Measurements from ENCODE around the gene FBXO21. TPM values are rescaled to one million over a fixed set of nuclear protein-coding genes. Genes with fewer than 3 reads are reported as not detected.
"Not testable (repeated sequence)": the region's sequence is repeated elsewhere in the genome, so short reads cannot be mapped to it uniquely, and the experiment has no call there.

Gene FBXO21
- total and polyA plus RNA-seq, 3 experiments from 2014 or later = 27.3 to 48.6 (median 34.6) TPM

DNA sequence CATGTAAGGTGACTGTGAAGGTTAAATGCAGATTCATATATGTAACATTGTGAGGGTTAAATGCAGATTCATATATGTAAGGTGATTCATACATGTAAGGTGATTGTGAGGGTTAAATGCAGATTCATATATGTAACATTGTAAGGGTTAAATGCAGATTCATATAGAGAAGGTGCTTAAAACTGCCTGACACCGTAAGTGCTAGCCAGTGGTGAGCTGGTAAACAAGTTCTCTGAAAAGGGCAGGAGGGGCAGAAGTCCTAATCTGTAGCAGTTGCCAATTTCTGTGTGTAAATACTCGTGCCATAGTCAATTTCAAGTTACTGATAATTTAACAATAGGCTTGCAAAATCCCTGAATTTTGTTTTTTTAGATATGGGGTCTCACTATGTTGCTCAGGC, 86.3 kb downstream of the FBXO21 start:
- Mint-ChIP-seq H3K4me1 (peaks cover 12 to 25% (median 17%) of the 10 kb centered on the region in 3 donors), H3K27ac (peak overlapping the region in 1 of 8 donors; percentile 60)
- H3K4me3 Mint-ChIP-seq; H3K9me3 ChIP-seq (ENCODE audit: low read length); H3K36me3 ChIP-seq (ENCODE audit: insufficient read depth, low read length); H3K27me3 ChIP-seq (ENCODE audit: insufficient read depth, low read length, poor library complexity, severe bottlenecking); H3K27ac ChIP-seq (ENCODE audit: low read depth, low read length); H3K9me3 Mint-ChIP-seq; DNase-seq; H3K4me1 ChIP-seq (ENCODE audit: insufficient read depth, low read length); H3K4me3 ChIP-seq (ENCODE audit: low read length); CTCF ChIA-PET; H3K36me3 Mint-ChIP-seq; H3K27me3 Mint-ChIP-seq: not testable (repeated sequence)
- POLR2A ChIA-PET = interaction anchor here (0.9 kb wide), 1 partner anchor 41 kb away, joined by 3 read pairs; no protein-coding TSS in a partner anchor

DNA sequence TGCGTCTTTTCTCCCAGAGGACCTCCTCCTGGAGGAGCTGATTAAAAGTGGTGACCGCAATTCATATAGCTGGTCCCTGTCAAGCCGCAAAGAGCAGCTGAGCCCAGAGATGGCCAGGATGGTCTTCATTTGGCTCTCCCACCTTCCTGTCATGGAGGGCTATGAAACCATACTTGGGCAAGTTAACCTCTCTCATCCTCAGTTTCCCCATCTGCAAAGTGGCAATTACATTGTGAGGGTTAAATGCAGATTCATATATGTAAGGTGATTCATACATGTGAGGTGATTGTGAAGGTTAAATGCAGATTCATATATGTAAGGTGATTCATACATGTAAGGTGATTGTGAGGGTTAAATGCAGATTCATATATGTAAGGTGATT, 87.5 kb downstream of the FBXO21 start:
- Mint-ChIP-seq H3K36me3 (no peaks in the 10 kb centered on the region), H3K27ac (no peak overlapping the region), H3K27me3 (peaks cover 5 to 7% of the 10 kb centered on the region in 2 donors), H3K9me3 (no peaks in the 10 kb centered on the region), H3K4me3 (no peak overlapping the region), H3K4me1 (peaks cover 15 to 29% (median 20%) of the 10 kb centered on the region in 3 donors)
- Histone ChIP-seq H3K27ac (ENCODE audit: low read depth, low read length) (no peak overlapping the region), H3K4me3 (ENCODE audit: low read length) (no peak overlapping the region), H3K9me3 (ENCODE audit: low read length) (no peaks in the 10 kb centered on the region), H3K4me1 (ENCODE audit: insufficient read depth, low read length) (peaks cover 11% of the 10 kb centered on the region), H3K27me3 (ENCODE audit: insufficient read depth, low read length, poor library complexity, severe bottlenecking) (no peaks in the 10 kb centered on the region), H3K36me3 (ENCODE audit: insufficient read depth, low read length) (no peaks in the 10 kb centered on the region)
- DNase-seq = no peak
- ChIA-PET CTCF (interaction anchor here (1.4 kb wide), 1 partner anchor 77 kb away, joined by 4 read pairs; no protein-coding TSS in a partner anchor), POLR2A (no interaction called here)

DNA sequence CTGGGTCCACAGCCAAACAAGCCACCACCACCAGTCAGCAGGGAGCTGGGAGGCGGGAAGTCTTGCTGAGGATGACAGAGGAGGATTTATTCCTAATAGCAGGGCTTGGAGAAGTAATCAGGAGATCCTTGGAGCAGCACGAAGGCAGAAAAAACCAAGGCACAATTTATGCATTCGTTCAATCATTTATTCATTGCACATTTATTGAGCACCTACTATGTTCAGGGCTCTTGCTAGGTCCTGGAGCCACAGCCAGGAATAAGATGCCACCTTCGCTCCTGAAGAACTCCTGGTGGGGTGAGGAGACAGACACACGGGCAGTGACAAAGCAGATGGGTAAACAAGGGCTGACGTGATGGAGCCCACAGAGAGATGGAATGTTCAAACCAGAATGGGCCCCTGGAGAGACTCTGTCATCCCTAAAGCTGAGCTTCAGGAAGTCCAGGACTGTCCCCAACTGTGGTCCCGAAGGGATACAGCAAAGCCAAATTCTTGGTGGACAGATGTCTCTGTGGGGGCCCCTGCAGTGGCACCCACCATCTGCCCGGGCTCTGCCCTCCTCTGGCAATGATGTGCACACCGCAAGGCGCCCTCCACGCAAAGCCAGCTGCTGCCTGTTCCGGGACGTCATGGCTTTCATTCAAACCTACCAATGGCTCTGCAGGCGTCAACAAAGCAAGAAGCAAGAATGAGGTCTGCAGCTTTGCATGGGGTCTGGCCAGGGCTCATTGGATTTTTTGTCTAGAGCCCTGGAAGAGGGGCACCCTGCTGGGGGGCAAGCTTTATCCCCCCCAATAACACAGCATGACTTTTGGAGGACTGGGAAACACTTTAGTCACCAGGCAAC, 88.1 kb downstream of the FBXO21 start:
- H3K4me3 Mint-ChIP-seq = peak overlapping the region in 2 of 7 donors; percentile 45 to 68
- ChIA-PET POLR2A (no interaction called here), CTCF (interaction anchor here (1.4 kb wide), 1 partner anchor 76 kb away, joined by 4 read pairs; no protein-coding TSS in a partner anchor)
- H3K27ac Mint-ChIP-seq = no peak overlapping the region
- no peak for DNase-seq
- H3K4me1 ChIP-seq (ENCODE audit: insufficient read depth, low read length) = peaks cover 14% of the 10 kb centered on the region
- H3K36me3 ChIP-seq (ENCODE audit: insufficient read depth, low read length) = no peaks in the 10 kb centered on the region
- no peaks in the 10 kb centered on the region for H3K9me3 Mint-ChIP-seq
- no peaks in the 10 kb centered on the region for H3K9me3 ChIP-seq (ENCODE audit: low read length)
- H3K36me3 Mint-ChIP-seq = no peaks in the 10 kb centered on the region
- no peak overlapping the region for H3K27ac ChIP-seq (ENCODE audit: low read depth, low read length)
- peaks cover 17 to 35% (median 27%) of the 10 kb centered on the region in 3 donors for H3K4me1 Mint-ChIP-seq
- peaks cover 5 to 7% of the 10 kb centered on the region in 2 donors for H3K27me3 Mint-ChIP-seq
- H3K4me3 ChIP-seq (ENCODE audit: low read length) = no peak overlapping the region
- H3K27me3 ChIP-seq (ENCODE audit: insufficient read depth, low read length, poor library complexity, severe bottlenecking) = no peaks in the 10 kb centered on the region

DNA sequence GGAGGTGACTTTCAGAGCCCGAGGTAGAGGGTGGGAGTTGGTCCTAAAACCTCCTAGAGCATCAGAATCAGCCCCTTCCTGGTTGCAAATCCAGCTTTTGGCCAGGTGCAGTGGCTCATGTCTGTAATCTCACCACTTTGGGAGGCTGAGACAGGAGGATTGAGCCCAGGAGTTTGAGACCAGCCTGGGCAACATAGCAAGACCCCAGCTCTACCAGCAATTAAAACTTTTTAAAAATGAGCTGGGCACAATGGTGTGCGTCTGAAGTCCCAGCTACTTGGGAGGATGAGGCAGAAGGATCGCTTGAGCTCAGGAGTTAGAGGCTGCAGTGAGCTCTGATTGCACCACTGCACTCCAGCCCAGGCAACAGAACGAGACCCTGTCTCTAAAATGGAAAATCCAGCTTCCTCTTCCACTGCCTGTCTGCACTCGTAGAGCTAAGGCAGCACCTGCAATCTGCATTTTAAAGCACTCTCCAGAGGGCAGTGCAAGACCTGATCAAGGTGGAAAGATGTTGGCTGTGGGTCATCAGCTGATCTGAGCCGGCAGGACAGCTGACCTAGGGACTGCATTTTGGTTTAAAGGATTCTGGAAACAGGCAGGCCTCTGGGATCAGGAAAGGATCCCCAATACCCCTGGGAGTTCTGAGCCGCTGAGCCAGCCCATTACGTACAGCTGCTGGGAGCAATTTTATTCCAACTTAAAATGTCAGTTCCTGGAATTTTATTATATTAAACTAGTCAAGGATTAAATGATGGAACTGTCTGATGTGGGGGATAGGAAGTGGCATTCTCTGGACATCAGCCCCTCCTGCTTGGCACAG, 89.2 kb downstream of the FBXO21 start:
- Histone ChIP-seq H3K4me1 (ENCODE audit: insufficient read depth, low read length) (peaks cover 14% of the 10 kb centered on the region), H3K27me3 (ENCODE audit: insufficient read depth, low read length, poor library complexity, severe bottlenecking) (no peaks in the 10 kb centered on the region), H3K36me3 (ENCODE audit: insufficient read depth, low read length) (no peaks in the 10 kb centered on the region), H3K9me3 (ENCODE audit: low read length) (no peaks in the 10 kb centered on the region), H3K4me3 (ENCODE audit: low read length) (no peak overlapping the region), H3K27ac (ENCODE audit: low read depth, low read length) (no peak overlapping the region)
- ChIA-PET POLR2A (no interaction called here), CTCF (interaction anchor here (0.9 kb wide), 1 partner anchor 75 kb away, joined by 3 read pairs; no protein-coding TSS in a partner anchor)
- Mint-ChIP-seq H3K9me3 (no peaks in the 10 kb centered on the region), H3K36me3 (no peaks in the 10 kb centered on the region), H3K4me3 (peak overlapping the region in 3 of 7 donors; percentile 23 to 87 (median 81)), H3K27ac (peak overlapping the region in 1 of 8 donors; percentile 76), H3K4me1 (peaks cover 19 to 39% (median 35%) of the 10 kb centered on the region in 3 donors), H3K27me3 (peaks cover 5 to 7% of the 10 kb centered on the region in 2 donors)
- DNase-seq = no peak

DNA sequence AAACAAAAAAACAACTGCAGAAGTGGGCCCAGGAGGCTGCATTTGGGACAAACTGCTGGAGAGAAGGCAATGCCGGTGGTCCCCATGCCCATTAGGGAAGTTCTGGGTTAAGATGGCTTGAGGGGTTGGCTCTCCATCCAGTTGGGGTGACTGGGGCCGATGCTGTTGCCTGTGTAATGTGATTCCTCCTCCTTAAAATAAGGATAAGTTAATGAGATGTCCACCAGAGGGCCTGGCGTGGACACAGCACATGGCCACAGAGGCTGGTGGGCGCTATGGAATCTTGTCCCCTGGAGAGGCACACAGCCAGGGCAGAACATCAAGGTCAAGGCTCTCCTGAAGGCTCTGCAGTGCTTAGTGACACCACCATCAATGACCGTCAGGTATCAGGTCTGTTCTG, 90.0 kb downstream of the FBXO21 start:
- Mint-ChIP-seq H3K36me3 (no peaks in the 10 kb centered on the region), H3K27me3 (peaks cover 5 to 7% of the 10 kb centered on the region in 2 donors), H3K27ac (peak overlapping the region in 3 of 8 donors; percentile 18 to 76 (median 33)), H3K9me3 (no peaks in the 10 kb centered on the region), H3K4me3 (peak overlapping the region in 6 of 7 donors; percentile 51 to 87 (median 82)), H3K4me1 (peaks cover 12 to 31% (median 30%) of the 10 kb centered on the region in 3 donors)
- Histone ChIP-seq H3K9me3 (ENCODE audit: low read length) (no peaks in the 10 kb centered on the region), H3K4me3 (ENCODE audit: low read length) (no peak overlapping the region), H3K4me1 (ENCODE audit: insufficient read depth, low read length) (peaks cover 14% of the 10 kb centered on the region), H3K27me3 (ENCODE audit: insufficient read depth, low read length, poor library complexity, severe bottlenecking) (no peaks in the 10 kb centered on the region), H3K27ac (ENCODE audit: low read depth, low read length) (no peak overlapping the region), H3K36me3 (ENCODE audit: insufficient read depth, low read length) (no peaks in the 10 kb centered on the region)
- POLR2A ChIA-PET = no interaction called here
- CTCF ChIA-PET = interaction anchor here (1.2 kb wide), 1 partner anchor 38 kb away, joined by 3 read pairs; no protein-coding TSS in a partner anchor
- DNase-seq = no peak

DNA sequence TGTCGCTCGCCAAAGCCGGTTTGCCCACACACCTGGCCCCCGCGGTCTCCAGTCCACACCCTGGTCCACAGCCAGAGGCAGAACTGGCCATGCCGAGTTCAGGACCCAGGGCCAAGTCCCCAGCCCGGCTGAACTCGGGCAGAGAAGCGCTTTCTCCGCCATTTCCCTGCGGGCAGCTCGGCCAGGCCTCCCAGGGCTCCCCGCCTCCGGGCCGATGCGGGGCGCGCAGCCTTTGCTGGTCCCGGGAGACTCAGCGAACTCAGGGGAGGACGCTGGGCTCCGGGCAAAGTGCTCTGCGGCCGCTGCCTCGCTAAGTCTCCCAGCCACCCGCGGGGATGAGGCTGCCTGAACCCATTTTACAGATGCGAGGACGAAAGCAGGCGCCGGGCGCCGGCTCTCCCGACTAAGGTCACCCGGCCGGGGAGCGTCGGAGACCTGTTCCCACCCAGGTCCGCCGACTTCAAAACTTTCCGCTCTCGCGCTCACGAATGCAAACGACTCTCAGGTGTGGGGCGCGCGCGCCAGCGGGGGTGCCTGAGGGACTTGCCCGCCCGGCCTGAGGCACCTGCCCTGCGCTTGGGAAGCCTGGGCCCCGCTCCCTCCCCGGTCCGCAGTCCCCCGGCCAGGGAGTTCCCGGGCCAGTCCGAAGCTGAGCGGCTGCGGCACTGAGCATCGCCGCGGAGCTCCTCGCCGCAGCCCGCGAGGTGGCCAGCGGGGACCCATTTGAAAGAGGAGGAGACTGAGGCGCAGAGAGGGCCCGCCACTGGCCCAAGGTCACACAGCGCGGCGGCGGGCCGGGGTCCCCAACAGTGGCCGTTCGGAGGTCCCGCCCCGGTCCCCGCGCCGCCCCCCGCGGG, 91.7 kb downstream of the FBXO21 start:
- peaks cover 5 to 7% of the 10 kb centered on the region in 2 donors for H3K27me3 Mint-ChIP-seq
- H3K4me3 Mint-ChIP-seq = peak overlapping the region; percentile 81 to 94 (median 85)
- DNase-seq = peak in 3 of 5 donors; percentile 3 to 54 (median 9)
- H3K27ac Mint-ChIP-seq = peak overlapping the region in 1 of 8 donors; percentile 62
- ChIA-PET POLR2A (no interaction called here), CTCF (interaction anchor here (0.7 to 1.8 kb wide), 6 partner anchors 9 to 36 kb away, joined by 3 to 4 read pairs (median 3); no protein-coding TSS in a partner anchor)
- H3K36me3 ChIP-seq (ENCODE audit: insufficient read depth, low read length) = no peaks in the 10 kb centered on the region
- H3K4me3 ChIP-seq (ENCODE audit: low read length) = peak overlapping the region; percentile 64
- H3K9me3 Mint-ChIP-seq = no peaks in the 10 kb centered on the region
- H3K27ac ChIP-seq (ENCODE audit: low read depth, low read length) = peak overlapping the region; percentile 54
- H3K9me3 ChIP-seq (ENCODE audit: low read length) = no peaks in the 10 kb centered on the region
- H3K27me3 ChIP-seq (ENCODE audit: insufficient read depth, low read length, poor library complexity, severe bottlenecking) = no peaks in the 10 kb centered on the region
- peaks cover 14% of the 10 kb centered on the region for H3K4me1 ChIP-seq (ENCODE audit: insufficient read depth, low read length)
- H3K4me1 Mint-ChIP-seq = peaks cover 14 to 30% (median 29%) of the 10 kb centered on the region in 3 donors
- no peaks in the 10 kb centered on the region for H3K36me3 Mint-ChIP-seq

DNA sequence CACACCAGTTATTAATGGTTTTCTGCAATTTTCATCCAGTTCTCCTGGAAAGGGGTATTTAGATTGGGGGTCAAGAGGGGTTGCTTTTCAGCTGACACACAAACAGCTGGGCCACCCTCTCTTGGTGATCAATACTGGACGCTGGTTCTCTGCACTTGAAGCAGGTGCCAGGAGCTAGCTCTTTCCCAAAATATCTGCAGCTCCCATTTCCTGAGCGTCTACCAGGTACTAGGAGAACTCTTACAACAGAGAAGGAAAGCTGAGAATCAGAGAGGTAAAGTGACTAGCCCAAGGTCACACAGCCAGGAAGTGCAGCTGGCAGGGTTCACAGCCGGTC, 92.3 kb downstream of the FBXO21 start:
- Mint-ChIP-seq H3K4me3 (peak overlapping the region; percentile 81 to 94 (median 85)), H3K4me1 (peaks cover 14 to 30% (median 29%) of the 10 kb centered on the region in 3 donors), H3K36me3 (no peaks in the 10 kb centered on the region), H3K27me3 (peaks cover 5 to 7% of the 10 kb centered on the region in 2 donors), H3K9me3 (no peaks in the 10 kb centered on the region), H3K27ac (peak overlapping the region in 4 of 8 donors; percentile 52 to 73 (median 59))
- H3K9me3 ChIP-seq (ENCODE audit: low read length) = no peaks in the 10 kb centered on the region
- H3K27ac ChIP-seq (ENCODE audit: low read depth, low read length) = peak overlapping the region; percentile 54
- CTCF ChIA-PET = interaction anchor here (0.8 to 1.8 kb wide), 2 partner anchors 18 to 21 kb away, joined by 3 read pairs; no protein-coding TSS in a partner anchor
- H3K4me3 ChIP-seq (ENCODE audit: low read length) = peak overlapping the region; percentile 64
- H3K36me3 ChIP-seq (ENCODE audit: insufficient read depth, low read length) = no peaks in the 10 kb centered on the region
- DNase-seq = peak in 1 of 5 donors; percentile 37
- H3K4me1 ChIP-seq (ENCODE audit: insufficient read depth, low read length) = peaks cover 14% of the 10 kb centered on the region
- POLR2A ChIA-PET = no interaction called here
- no peaks in the 10 kb centered on the region for H3K27me3 ChIP-seq (ENCODE audit: insufficient read depth, low read length, poor library complexity, severe bottlenecking)

Data from CD8-positive, alpha-beta memory T cell (primary cell).